ENCODE measurements around the gene NFKBIA. TPM values are rescaled to one million over a fixed set of nuclear protein-coding genes. Genes with fewer than 3 reads are reported as not detected.

The NFKBIA gene
- total and polyA plus RNA-seq, 5 experiments from 2014 or later, result 194 to 328 (median 199) TPM

GRCh38 chr14:35370969-35371368 lies 33.6 kb downstream of the NFKBIA start:
- DNase-seq, result no peak
- no peaks in the 10 kb centered on the region for H3K27me3 Mint-ChIP-seq
- H3K4me1 Mint-ChIP-seq, result peaks cover 19 to 47% (median 39%) of the 10 kb centered on the region in 4 donors
- POLR2A ChIA-PET, result interaction anchor here (0.9 to 9.4 kb wide), 7 partner anchors 10 to 83 kb away, joined by 3 to 245 read pairs (median 6); partner anchors contain the start of gene NFKBIA
- H3K36me3 Mint-ChIP-seq, result peaks cover 0 to 7% (median 6%) of the 10 kb centered on the region in 3 donors
- no peak for ATAC-seq
- H3K4me3 Mint-ChIP-seq, result no peak overlapping the region
- H3K27ac Mint-ChIP-seq, result peak overlapping the region in 6 of 10 donors; percentile 14 to 83 (median 61)
- peaks cover 0 to 8% (median 5%) of the 10 kb centered on the region in 9 donors for H3K9me3 Mint-ChIP-seq

- H3K4me3 Mint-ChIP-seq, result peak overlapping the region in 5 of 10 donors; percentile 19 to 52 (median 33)
- no peaks in the 10 kb centered on the region for H3K27me3 Mint-ChIP-seq
- H3K9me3 Mint-ChIP-seq, result peaks cover 0 to 8% (median 5%) of the 10 kb centered on the region in 9 donors
- peak; percentile 36 to 59 for ATAC-seq
- DNase-seq, result peak in 5 of 10 donors; percentile 16 to 70 (median 38)
- peaks cover 0 to 7% (median 6%) of the 10 kb centered on the region in 3 donors for H3K36me3 Mint-ChIP-seq
- POLR2A ChIA-PET, result interaction anchor here (0.7 to 9.4 kb wide), 11 partner anchors 11 to 82 kb away, joined by 3 to 245 read pairs (median 6); partner anchors contain the start of genes NFKBIA and PSMA6
- H3K4me1 Mint-ChIP-seq, result peaks cover 19 to 54% (median 47%) of the 10 kb centered on the region in 4 donors
- H3K27ac Mint-ChIP-seq, result peak overlapping the region in 7 of 10 donors; percentile 41 to 86 (median 74)
Measured at GRCh38 chr14:35369701-35370191, 34.8 kb downstream of the NFKBIA start.

GRCh38 chr14:35368583-35369392 lies 35.8 kb downstream of the NFKBIA start:
- Mint-ChIP-seq H3K27ac (peak overlapping the region; percentile 90 to 97 (median 95)), H3K36me3 (peaks cover 0 to 7% (median 6%) of the 10 kb centered on the region in 3 donors), H3K9me3 (peaks cover 0 to 8% (median 5%) of the 10 kb centered on the region in 9 donors), H3K4me1 (peaks cover 19 to 54% (median 47%) of the 10 kb centered on the region in 4 donors), H3K4me3 (peak overlapping the region in 9 of 10 donors; percentile 3 to 87 (median 74)), H3K27me3 (no peaks in the 10 kb centered on the region)
- no peak for ATAC-seq
- POLR2A ChIA-PET, result interaction anchor here (0.6 to 9.4 kb wide), 17 partner anchors 12 to 492 kb away, joined by 3 to 245 read pairs (median 6); partner anchors contain the start of genes NFKBIA and PSMA6
- no peak for DNase-seq

GRCh38 chr14:35368139-35368460 lies 36.4 kb downstream of the NFKBIA start:
- H3K27ac Mint-ChIP-seq, result peak overlapping the region; percentile 90 to 97 (median 95)
- peak overlapping the region; percentile 30 to 87 (median 74) for H3K4me3 Mint-ChIP-seq
- no peaks in the 10 kb centered on the region for H3K27me3 Mint-ChIP-seq
- H3K4me1 Mint-ChIP-seq, result peaks cover 19 to 54% (median 47%) of the 10 kb centered on the region in 4 donors
- H3K36me3 Mint-ChIP-seq, result peaks cover 0 to 7% (median 6%) of the 10 kb centered on the region in 3 donors
- peaks cover 0 to 8% (median 5%) of the 10 kb centered on the region in 9 donors for H3K9me3 Mint-ChIP-seq
- ATAC-seq (peak; percentile 19 to 42), DNase-seq (no peak)
- POLR2A ChIA-PET, result interaction anchor here (0.6 to 9.4 kb wide), 23 partner anchors 10 to 491 kb away, joined by 3 to 245 read pairs (median 5); partner anchors contain the start of genes NFKBIA, PPP2R3C, PRORP and PSMA6

- Mint-ChIP-seq H3K4me1 (peaks cover 19 to 54% (median 46%) of the 10 kb centered on the region in 4 donors), H3K9me3 (peaks cover 0 to 8% (median 5%) of the 10 kb centered on the region in 9 donors), H3K27me3 (no peaks in the 10 kb centered on the region), H3K27ac (peak overlapping the region; percentile 90 to 97 (median 95)), H3K4me3 (peak overlapping the region in 8 of 10 donors; percentile 30 to 87 (median 74)), H3K36me3 (peaks cover 0 to 7% (median 6%) of the 10 kb centered on the region in 3 donors)
- DNase-seq (no peak), ATAC-seq (no peak)
- POLR2A ChIA-PET, result interaction anchor here (0.7 to 9.4 kb wide), 13 partner anchors 9 to 386 kb away, joined by 3 to 245 read pairs (median 6); partner anchors contain the start of genes NFKBIA, PPP2R3C, PRORP and PSMA6
Measured at GRCh38 chr14:35367056-35367372, 37.5 kb downstream of the NFKBIA start.

- Mint-ChIP-seq H3K36me3 (peaks cover 0 to 7% (median 6%) of the 10 kb centered on the region in 3 donors), H3K27ac (peak overlapping the region in 9 of 10 donors; percentile 90 to 96 (median 95)), H3K27me3 (no peaks in the 10 kb centered on the region), H3K4me1 (peaks cover 19 to 54% (median 46%) of the 10 kb centered on the region in 4 donors), H3K4me3 (peak overlapping the region in 4 of 10 donors; percentile 55 to 80 (median 75)), H3K9me3 (peaks cover 0 to 8% (median 5%) of the 10 kb centered on the region in 9 donors)
- DNase-seq (no peak), ATAC-seq (no peak)
- POLR2A ChIA-PET, result interaction anchor here (1.4 to 9.4 kb wide), 6 partner anchors 9 to 81 kb away, joined by 4 to 245 read pairs (median 11); partner anchors contain the start of genes NFKBIA and PSMA6
Measured at GRCh38 chr14:35366521-35366976, 38.0 kb downstream of the NFKBIA start.

GRCh38 chr14:35366056-35366451 lies 38.5 kb downstream of the NFKBIA start:
- Mint-ChIP-seq H3K4me3 (no peak overlapping the region), H3K27me3 (no peaks in the 10 kb centered on the region), H3K36me3 (peaks cover 0 to 5% (median 2%) of the 10 kb centered on the region in 3 donors), H3K9me3 (peaks cover 0 to 5% (median 4%) of the 10 kb centered on the region in 9 donors), H3K27ac (peak overlapping the region in 7 of 10 donors; percentile 4 to 96 (median 71)), H3K4me1 (peaks cover 19 to 54% (median 46%) of the 10 kb centered on the region in 4 donors)
- ATAC-seq (no peak), DNase-seq (no peak)
- POLR2A ChIA-PET, result interaction anchor here (0.8 to 9.4 kb wide), 6 partner anchors 9 to 74 kb away, joined by 3 to 245 read pairs (median 5); partner anchors contain the start of genes NFKBIA and PSMA6

GRCh38 chr14:35365130-35366055 lies 39.2 kb downstream of the NFKBIA start:
- Mint-ChIP-seq H3K27ac (peak overlapping the region in 9 of 10 donors; percentile 21 to 95 (median 60)), H3K4me3 (peak overlapping the region in 5 of 10 donors; percentile 18 to 47 (median 26)), H3K4me1 (peaks cover 19 to 51% (median 45%) of the 10 kb centered on the region in 4 donors), H3K36me3 (no peaks in the 10 kb centered on the region), H3K27me3 (no peaks in the 10 kb centered on the region), H3K9me3 (no peaks in the 10 kb centered on the region)
- DNase-seq (peak in 1 of 10 donors; percentile 46), ATAC-seq (peak in 1 of 2 donors; percentile 29)
- POLR2A ChIA-PET, result interaction anchor here (0.7 to 9.4 kb wide), 9 partner anchors 9 to 73 kb away, joined by 3 to 245 read pairs (median 5); partner anchors contain the start of genes NFKBIA and PSMA6

- Mint-ChIP-seq H3K9me3 (no peaks in the 10 kb centered on the region), H3K27ac (peak overlapping the region in 1 of 10 donors; percentile 51), H3K27me3 (no peaks in the 10 kb centered on the region), H3K4me1 (peaks cover 10 to 30% (median 28%) of the 10 kb centered on the region in 4 donors), H3K36me3 (no peaks in the 10 kb centered on the region), H3K4me3 (no peak overlapping the region)
- ATAC-seq (no peak), DNase-seq (no peak)
- POLR2A ChIA-PET, result interaction anchor here (1.6 kb wide), 1 partner anchor 11 kb away, joined by 5 read pairs; no protein-coding TSS in a partner anchor
Measured at GRCh38 chr14:35362911-35363374, 41.6 kb downstream of the NFKBIA start.

GRCh38 chr14:35362450-35362849 lies 42.1 kb downstream of the NFKBIA start:
- H3K4me3 Mint-ChIP-seq, result no peak overlapping the region
- peaks cover 6 to 25% (median 23%) of the 10 kb centered on the region in 4 donors for H3K4me1 Mint-ChIP-seq
- no peaks in the 10 kb centered on the region for H3K9me3 Mint-ChIP-seq
- no peaks in the 10 kb centered on the region for H3K36me3 Mint-ChIP-seq
- no peaks in the 10 kb centered on the region for H3K27me3 Mint-ChIP-seq
- ATAC-seq (no peak), DNase-seq (no peak)
- H3K27ac Mint-ChIP-seq, result peak overlapping the region in 4 of 10 donors; percentile 17 to 51 (median 24)
- POLR2A ChIA-PET, result interaction anchor here (1.6 kb wide), 1 partner anchor 11 kb away, joined by 5 read pairs; no protein-coding TSS in a partner anchor

- Mint-ChIP-seq H3K4me1 (peaks cover 0 to 16% (median 15%) of the 10 kb centered on the region in 4 donors), H3K36me3 (no peaks in the 10 kb centered on the region), H3K27me3 (no peaks in the 10 kb centered on the region), H3K4me3 (no peak overlapping the region), H3K9me3 (no peaks in the 10 kb centered on the region), H3K27ac (no peak overlapping the region)
- POLR2A ChIA-PET, result no interaction called here
- DNase-seq, result no peak
- ATAC-seq, result no peak
Measured at GRCh38 chr14:35361141-35361480, 43.4 kb downstream of the NFKBIA start.

Measured in naive thymus-derived CD8-positive, alpha-beta T cell (primary cell).